ENCODE data around the gene TXNDC17. TPM values are rescaled to one million over a fixed set of nuclear protein-coding genes. Genes with fewer than 3 reads are reported as not detected.

The TXNDC17 gene
- total RNA-seq, 4 donors from 2014 or later: 85.5 to 183 (median 106) TPM

- intact Hi-C loops (cut with DNase I; ENCODE audit: low total_unique reads) (no loop called here), in situ Hi-C loops (cut with MboI; ENCODE audit: low sequenced_read_pairs in 4 of 4) (loop anchor here in 2 of 4 donors (25.0 kb wide), 2 partner anchors 111 to 161 kb away; partner anchors contain the start of genes FBXO39 (in 1 of the 2) and TEKT1 (in 1 of the 2))
- Histone ChIP-seq H3K4me3 (no peak overlapping the region), H3K4me1 (no peaks in the 10 kb centered on the region), H3K36me3 (no peaks in the 10 kb centered on the region), H3K9me3 (no peaks in the 10 kb centered on the region), H3K27me3 (peaks cover 0 to 4% (median 0%) of the 10 kb centered on the region in 3 donors), H3K27ac (no peak overlapping the region)
- TF ChIP-seq CTCF (IDR thresholded peaks at IDR 0.05 in 4 of 5, conservative IDR thresholded peaks at IDR 0.05 in 1 of 5) (no peak), POLR2A (IDR thresholded peaks at IDR 0.05) (no peak)
- DNase-seq (no peak), ATAC-seq (no peak)
These were observed 35.9 kb downstream of the TXNDC17 start for GRCh38 chr17:6676802-6677157.

- DNase-seq: no peak
- Histone ChIP-seq H3K9me3 (no peaks in the 10 kb centered on the region), H3K4me3 (no peak overlapping the region), H3K36me3 (no peaks in the 10 kb centered on the region), H3K27me3 (peaks cover 0 to 4% (median 0%) of the 10 kb centered on the region in 3 donors), H3K4me1 (no peaks in the 10 kb centered on the region), H3K27ac (no peak overlapping the region)
- intact Hi-C loops (cut with DNase I; ENCODE audit: low total_unique reads): no loop called here
- no peak for TF ChIP-seq CTCF (IDR thresholded peaks at IDR 0.05 in 4 of 5, conservative IDR thresholded peaks at IDR 0.05 in 1 of 5)
- no peak for TF ChIP-seq POLR2A (IDR thresholded peaks at IDR 0.05)
- ATAC-seq: no peak
- in situ Hi-C loops (cut with MboI; ENCODE audit: low sequenced_read_pairs in 4 of 4): loop anchor here in 2 of 4 donors (25.0 kb wide), 2 partner anchors 110 to 160 kb away; partner anchors contain the start of genes FBXO39 (in 1 of the 2) and TEKT1 (in 1 of the 2)
These were observed 36.4 kb downstream of the TXNDC17 start for GRCh38 chr17:6677158-6677831.

- ATAC-seq (no peak), DNase-seq (no peak)
- in situ Hi-C loops (cut with MboI; ENCODE audit: low sequenced_read_pairs in 4 of 4) (loop anchor here in 2 of 4 donors (25.0 kb wide), 2 partner anchors 109 to 159 kb away; partner anchors contain the start of genes FBXO39 (in 1 of the 2) and TEKT1 (in 1 of the 2)), intact Hi-C loops (cut with DNase I; ENCODE audit: low total_unique reads) (no loop called here)
- no peak for TF ChIP-seq CTCF (IDR thresholded peaks at IDR 0.05 in 4 of 5, conservative IDR thresholded peaks at IDR 0.05 in 1 of 5)
- no peak for TF ChIP-seq POLR2A (IDR thresholded peaks at IDR 0.05)
- Histone ChIP-seq H3K9me3 (no peaks in the 10 kb centered on the region), H3K4me1 (no peaks in the 10 kb centered on the region), H3K27ac (no peak overlapping the region), H3K27me3 (peaks cover 0 to 4% (median 0%) of the 10 kb centered on the region in 3 donors), H3K4me3 (no peak overlapping the region), H3K36me3 (no peaks in the 10 kb centered on the region)
These were observed 37.1 kb downstream of the TXNDC17 start for GRCh38 chr17:6677946-6678345.

- Histone ChIP-seq H3K27me3 (peaks cover 0 to 4% (median 0%) of the 10 kb centered on the region in 3 donors), H3K4me1 (no peaks in the 10 kb centered on the region), H3K9me3 (no peaks in the 10 kb centered on the region), H3K27ac (no peak overlapping the region), H3K4me3 (no peak overlapping the region), H3K36me3 (no peaks in the 10 kb centered on the region)
- no peak for ATAC-seq
- intact Hi-C loops (cut with DNase I; ENCODE audit: low total_unique reads): no loop called here
- in situ Hi-C loops (cut with MboI; ENCODE audit: low sequenced_read_pairs in 4 of 4): loop anchor here in 2 of 4 donors (25.0 kb wide), 2 partner anchors 108 to 158 kb away; partner anchors contain the start of genes FBXO39 (in 1 of the 2) and TEKT1 (in 1 of the 2)
- no peak for DNase-seq
- no peak for TF ChIP-seq POLR2A (IDR thresholded peaks at IDR 0.05)
- TF ChIP-seq CTCF (IDR thresholded peaks at IDR 0.05 in 4 of 5, conservative IDR thresholded peaks at IDR 0.05 in 1 of 5): no peak
These were observed 38.4 kb downstream of the TXNDC17 start for GRCh38 chr17:6679241-6679640.
